Right cardiac atrium (tissue), 5 donors: ENCODE data around the gene NDUFAF2. TPM values are rescaled to one million over a fixed set of nuclear protein-coding genes. Genes with fewer than 3 reads are reported as not detected.
A peak's percentile ranks its signal among the peaks of the same experiment; 100 is the strongest.

Experiments used
- ATAC-seq, 2 donors: fragments of 200-7000 bp; cut with Tn5 transposase; one replicate each; pipeline versions ENCODE4 v1.8.0 to v1.9.1; 2020; ENCODE audit warnings: moderate library complexity in 2 of 2, mild to moderate bottlenecking in 1 of 2
- DNase-seq, 3 donors: peaks; one replicate each; pipeline ENCODE4 v3.0.0-alpha.2; 2020
- H3K27ac ChIP-seq: one replicate; pipeline ENCODE4 v1.5.1; 2013; ENCODE audit warnings: mild to moderate bottlenecking, low read length, control low read depth, moderate library complexity
- H3K27me3 ChIP-seq: one replicate; pipeline ENCODE4 v1.6.1; 2013; ENCODE audit not compliant: control insufficient read depth, insufficient read depth
- H3K4me1 ChIP-seq: one replicate; pipeline ENCODE4 v1.6.1; 2013; ENCODE audit warnings: low read length; ENCODE audit not compliant: control insufficient read depth, insufficient read depth
- H3K4me3 ChIP-seq: one replicate; pipeline ENCODE4 v1.5.1; 2013; ENCODE audit warnings: low read length, control low read depth
- H3K9me3 ChIP-seq: one replicate; pipeline ENCODE4 v1.6.1; 2013; ENCODE audit warnings: low read length; ENCODE audit not compliant: control insufficient read depth
- WGBS: extraction: QIAGEN DNeasy Blood & Tissue Kit; methylation state at CpG from one replicate; pipeline ENCODE4 v1.1.7; 2013; 5-methylcytosine and 5-hydroxymethylcytosine counted together
- intact Hi-C, 4 donors: fragments of 100-400 bp; cut with DNase I; formaldehyde crosslinking; loops; one replicate each; pipeline versions ENCODE4 v1.11.0 to v1.14.0; 2022 to 2023
- long read RNA-seq, 4 donors: library from polyadenylated mRNA; unstranded; transcript quantifications; one replicate each; pipeline ENCODE4 v2.0.0, GENCODE V29; 2020 to 2021
- polyA plus RNA-seq: library from polyadenylated mRNA; stranded (reverse); fragments of 200-250 nt; gene quantifications from one replicate; pipeline ENCODE4 v1.2.3, GENCODE V29; 2013
- total RNA-seq, 4 donors: library from RNA; stranded (reverse); fragmentation: NEBNext Ultra II Directional; extraction: Animal tissue kit (Norgen Biotek cat#: 25700); gene quantifications; one replicate each; pipeline ENCODE4 v1.2.1, GENCODE V29; 2021
- donor health status: healthy with polysubstance abuse.
- donor health status: DM: no; HTN: yes; CAD: no.
- donor health status: DM: no; HTN: no; CAD: no.
- donor health status: DM: no; HTN: yes; CAD: no; lungs with severe emphysema.
- donor health status: DM: yes; HTN: yes; CAD: no.

Gene NDUFAF2
- total RNA-seq, result 10 to 100 TPM; 32.0 to 38.8 (median 34.6) TPM
- 74.6 TPM for polyA plus RNA-seq
- long read RNA-seq, donor 1, transcript NDUFAF2-201 (4 exons, 719 nt), result major isoform, 27 of 31 reads
- long read RNA-seq, donor 1, partial matches to known transcripts, result 0 of 31 reads
- long read RNA-seq, donor 1, other reads (novel, unspliced or antisense), result 4 of 31 reads
- long read RNA-seq, donor 2, transcript NDUFAF2-201 (4 exons, 719 nt), result major isoform, 18 of 20 reads
- long read RNA-seq, donor 2, partial matches to known transcripts, result 0 of 20 reads
- long read RNA-seq, donor 2, other reads (novel, unspliced or antisense), result 1 of 20 reads
- long read RNA-seq, donor 3, transcript NDUFAF2-201 (4 exons, 719 nt), result major isoform, 5 of 9 reads
- long read RNA-seq, donor 3, partial matches to known transcripts, result 1 of 9 reads
- long read RNA-seq, donor 3, other reads (novel, unspliced or antisense), result 3 of 9 reads
- long read RNA-seq, donor 4, transcript NDUFAF2-201 (4 exons, 719 nt), result major isoform, 10 of 11 reads
- long read RNA-seq, donor 4, partial matches to known transcripts, result 0 of 11 reads
- long read RNA-seq, donor 4, other reads (novel, unspliced or antisense), result 1 of 11 reads

GRCh38 chr5:60944904-60945812 is at the start of gene NDUFAF2, which contains the start of gene ERCC8:
TSS of gene NDUFAF2 (plus strand) at chr5:60945205. CDS start at chr5:60945256, 51 bp downstream.
TSS of gene ERCC8 (minus strand) at chr5:60945070. CDS start at chr5:60945008, 62 bp downstream.
- intact Hi-C loops, result no loop called here
- WGBS, result 2% methylated on average over 64 of the region's 64 CpGs
- H3K27ac ChIP-seq, result peak within 1 kb of the TSS; percentile 76
- H3K27me3 ChIP-seq, result no peaks in the 10 kb centered on the region
- DNase-seq (peak; percentile 92 to 96 (median 94)), ATAC-seq (peak; percentile 100)
- no peaks in the 10 kb centered on the region for H3K9me3 ChIP-seq
- no peaks in the 10 kb centered on the region for H3K4me1 ChIP-seq
- H3K4me3 ChIP-seq, result peak within 1 kb of the TSS; percentile 48

GRCh38 chr5:60896991-60897390 is 48.0 kb upstream of the NDUFAF2 start:
- Histone ChIP-seq H3K27ac (no peak overlapping the region), H3K27me3 (no peaks in the 10 kb centered on the region), H3K4me3 (no peak overlapping the region), H3K9me3 (no peaks in the 10 kb centered on the region), H3K4me1 (no peaks in the 10 kb centered on the region)
- intact Hi-C loops, result no loop called here
- ATAC-seq (no peak), DNase-seq (no peak)
- WGBS, result 89% methylated on average over 4 of the region's 4 CpGs

- no peak overlapping the region for H3K27ac ChIP-seq
- no peak for ATAC-seq
- no peaks in the 10 kb centered on the region for H3K9me3 ChIP-seq
- H3K27me3 ChIP-seq, result no peaks in the 10 kb centered on the region
- no peak overlapping the region for H3K4me3 ChIP-seq
- no peaks in the 10 kb centered on the region for H3K4me1 ChIP-seq
- no peak for DNase-seq
- 83% methylated on average over 4 of the region's 4 CpGs for WGBS
- intact Hi-C loops, result no loop called here
Measured at GRCh38 chr5:60903356-60903755, 41.6 kb upstream of the NDUFAF2 start.

DNA sequence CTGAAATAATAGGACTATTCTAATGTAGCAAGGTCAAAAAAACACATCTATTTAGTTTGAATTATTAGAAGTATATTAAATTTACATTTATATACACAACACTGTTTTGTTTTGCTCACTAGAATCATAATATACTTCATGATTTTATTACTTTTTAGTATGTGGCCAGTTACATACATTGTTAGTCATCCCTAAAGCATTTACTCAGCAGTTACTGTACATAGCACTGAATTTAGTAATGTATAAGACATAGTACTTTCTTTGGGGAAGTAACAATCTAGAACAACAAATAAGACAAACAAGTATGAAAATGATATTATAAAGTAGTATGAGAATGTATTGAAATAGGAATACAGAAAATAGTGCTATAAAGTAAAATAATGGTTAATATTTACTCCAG is 28.4 kb upstream of the NDUFAF2 start:
- no peaks in the 10 kb centered on the region for H3K4me1 ChIP-seq
- H3K4me3 ChIP-seq, result no peak overlapping the region
- H3K27me3 ChIP-seq, result no peaks in the 10 kb centered on the region
- DNase-seq (no peak), ATAC-seq (no peak)
- intact Hi-C loops, result no loop called here
- no peaks in the 10 kb centered on the region for H3K9me3 ChIP-seq
- no peak overlapping the region for H3K27ac ChIP-seq

- DNase-seq (no peak), ATAC-seq (no peak)
- Histone ChIP-seq H3K9me3 (no peaks in the 10 kb centered on the region), H3K4me1 (no peaks in the 10 kb centered on the region), H3K4me3 (no peak overlapping the region), H3K27ac (no peak overlapping the region), H3K27me3 (no peaks in the 10 kb centered on the region)
- 99% methylated on average over 2 of the region's 2 CpGs for WGBS
- intact Hi-C loops, result no loop called here
Measured at GRCh38 chr5:60918466-60918865, 26.5 kb upstream of the NDUFAF2 start.

DNA sequence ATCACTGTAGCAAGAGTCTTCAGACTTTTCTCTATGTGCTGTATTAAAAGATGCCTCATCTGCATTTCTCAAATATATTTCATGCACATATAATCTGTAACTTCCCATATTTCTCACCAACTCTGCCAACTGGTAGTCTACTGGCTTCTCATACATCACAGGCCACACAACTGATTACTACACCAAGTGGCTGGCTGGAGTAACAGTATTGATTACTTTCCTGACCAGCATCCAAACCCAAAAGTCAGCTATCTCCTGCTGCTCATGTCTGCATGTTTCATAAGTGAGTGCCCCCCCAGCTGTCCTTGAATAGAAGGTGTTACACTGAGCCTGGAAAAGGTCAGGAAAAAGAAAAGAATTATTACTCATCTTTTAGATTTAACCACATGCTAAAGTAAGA is 17.6 kb upstream of the NDUFAF2 start:
- intact Hi-C loops, result no loop called here
- ATAC-seq (no peak), DNase-seq (no peak)
- Histone ChIP-seq H3K4me1 (no peaks in the 10 kb centered on the region), H3K4me3 (no peak overlapping the region), H3K9me3 (no peaks in the 10 kb centered on the region), H3K27me3 (no peaks in the 10 kb centered on the region), H3K27ac (no peak overlapping the region)

GRCh38 chr5:60929024-60929423 is 16.0 kb upstream of the NDUFAF2 start:
- no peaks in the 10 kb centered on the region for H3K4me1 ChIP-seq
- no peaks in the 10 kb centered on the region for H3K27me3 ChIP-seq
- H3K27ac ChIP-seq, result no peak overlapping the region
- DNase-seq (no peak), ATAC-seq (no peak)
- no peak overlapping the region for H3K4me3 ChIP-seq
- 75% methylated on average over 6 of the region's 6 CpGs for WGBS
- no peaks in the 10 kb centered on the region for H3K9me3 ChIP-seq
- intact Hi-C loops, result no loop called here

- Histone ChIP-seq H3K27ac (no peak overlapping the region), H3K4me3 (peak overlapping the region; percentile 48)
Measured at GRCh38 chr5:60943624-60944023, 1.4 kb upstream of the NDUFAF2 start.

DNA sequence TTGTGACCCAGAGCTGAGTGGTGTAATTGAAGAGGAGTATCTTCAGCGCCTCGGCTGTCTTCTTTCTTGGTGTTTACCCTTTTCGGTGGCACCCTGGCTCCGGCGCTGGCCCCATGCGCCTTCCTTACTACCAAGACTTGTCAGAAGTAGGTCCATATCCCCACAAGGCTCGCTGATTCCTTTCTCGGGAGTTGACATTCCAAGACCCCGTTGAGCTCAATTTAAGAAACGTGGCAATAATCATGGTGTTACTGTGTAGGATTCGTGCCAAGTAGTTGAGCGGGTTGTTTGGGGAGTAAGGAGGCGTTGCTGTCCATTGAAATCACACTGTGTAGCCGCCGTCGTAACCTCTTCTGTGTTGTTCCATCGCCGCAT is 795 bp downstream of the NDUFAF2 start:
- WGBS, result 3% methylated on average over 18 of the region's 18 CpGs
- ATAC-seq (peak; percentile 36 to 51), DNase-seq (peak in 1 of 3 donors; percentile 60)
- no peaks in the 10 kb centered on the region for H3K27me3 ChIP-seq
- intact Hi-C loops, result no loop called here
- H3K9me3 ChIP-seq, result no peaks in the 10 kb centered on the region
- peak overlapping the region; percentile 48 for H3K4me3 ChIP-seq
- peak overlapping the region; percentile 76 for H3K27ac ChIP-seq
- H3K4me1 ChIP-seq, result no peaks in the 10 kb centered on the region

More at GRCh38 chr5:60943624-60944023, 1.4 kb upstream of the NDUFAF2 start:
- ATAC-seq (no peak), DNase-seq (no peak)
- Histone ChIP-seq H3K4me1 (no peaks in the 10 kb centered on the region), H3K9me3 (no peaks in the 10 kb centered on the region), H3K27me3 (no peaks in the 10 kb centered on the region)
- intact Hi-C loops, result no loop called here
- 48% methylated on average over 3 of the region's 3 CpGs for WGBS

- intact Hi-C loops, result no loop called here
Measured at GRCh38 chr5:60948738-60949137, 3.7 kb downstream of the NDUFAF2 start.

DNA sequence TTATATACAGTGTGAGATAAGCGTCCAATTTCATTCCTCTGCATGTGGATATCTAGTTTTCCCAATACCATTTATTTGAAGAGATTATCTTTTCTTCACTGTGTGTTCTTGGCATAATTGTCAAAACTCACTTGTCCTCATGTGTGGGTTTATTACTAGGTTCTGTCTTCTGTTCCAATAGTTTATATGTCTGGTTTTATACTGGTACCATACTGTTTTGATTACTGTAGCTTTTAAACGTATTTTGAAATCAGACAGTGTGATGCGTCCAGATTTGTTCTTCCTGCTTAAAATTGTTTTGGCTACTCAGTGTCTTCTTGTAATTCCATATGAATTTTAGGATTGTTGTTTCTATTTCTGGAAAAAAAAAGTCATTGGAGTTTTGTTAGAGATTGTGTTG is 10.2 kb downstream of the NDUFAF2 start:
- H3K9me3 ChIP-seq, result no peaks in the 10 kb centered on the region
- H3K4me3 ChIP-seq, result no peak overlapping the region
- DNase-seq (no peak), ATAC-seq (no peak)
- intact Hi-C loops, result loop anchor here in 1 of 4 donors (10.0 kb wide), 1 partner anchor 710 kb away; no protein-coding TSS in a partner anchor
- no peaks in the 10 kb centered on the region for H3K4me1 ChIP-seq
- no peak overlapping the region for H3K27ac ChIP-seq
- 97% methylated on average over 3 of the region's 3 CpGs for WGBS
- H3K27me3 ChIP-seq, result no peaks in the 10 kb centered on the region

More at GRCh38 chr5:60948738-60949137, 3.7 kb downstream of the NDUFAF2 start:
- ATAC-seq (no peak), DNase-seq (no peak)
- H3K27ac ChIP-seq, result no peak overlapping the region
- H3K4me3 ChIP-seq, result no peak overlapping the region
- H3K27me3 ChIP-seq, result no peaks in the 10 kb centered on the region
- WGBS, result 96% methylated on average over 1 of the region's 1 CpG
- H3K9me3 ChIP-seq, result no peaks in the 10 kb centered on the region
- no peaks in the 10 kb centered on the region for H3K4me1 ChIP-seq
